Muscle of arm (tissue), 14 donors: ENCODE results near the gene BPIFB2. TPM values are rescaled to one million over a fixed set of nuclear protein-coding genes. Genes with fewer than 3 reads are reported as not detected.
"Not testable (repeated sequence)": the region's sequence is repeated elsewhere in the genome, so short reads cannot be mapped to it uniquely, and the experiment has no call there.

Source experiments
- DNase-seq: peaks from one replicate; pipeline ENCODE4 v3.0.0-alpha.2; 2013
- long read RNA-seq, 11 donors: transcript quantifications; one replicate each; lab custom pipeline, GENCODE V29; 2026
- polyA plus RNA-seq, 12 donors: library from polyadenylated mRNA; unstranded; fragments of 120-200 nt; gene quantifications; one replicate each; pipeline ENCODE4 v1.2.1, GENCODE V29; 2013; ENCODE audit not compliant: insufficient read length in 12 of 12

The BPIFB2 gene, protein sequence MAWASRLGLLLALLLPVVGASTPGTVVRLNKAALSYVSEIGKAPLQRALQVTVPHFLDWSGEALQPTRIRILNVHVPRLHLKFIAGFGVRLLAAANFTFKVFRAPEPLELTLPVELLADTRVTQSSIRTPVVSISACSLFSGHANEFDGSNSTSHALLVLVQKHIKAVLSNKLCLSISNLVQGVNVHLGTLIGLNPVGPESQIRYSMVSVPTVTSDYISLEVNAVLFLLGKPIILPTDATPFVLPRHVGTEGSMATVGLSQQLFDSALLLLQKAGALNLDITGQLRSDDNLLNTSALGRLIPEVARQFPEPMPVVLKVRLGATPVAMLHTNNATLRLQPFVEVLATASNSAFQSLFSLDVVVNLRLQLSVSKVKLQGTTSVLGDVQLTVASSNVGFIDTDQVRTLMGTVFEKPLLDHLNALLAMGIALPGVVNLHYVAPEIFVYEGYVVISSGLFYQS
- not detected for polyA plus RNA-seq
- long read RNA-seq, donor 1 = 0 reads
- long read RNA-seq, donor 2 = 0 reads
- long read RNA-seq, donor 3 = 0 reads
- long read RNA-seq, donor 4 = 0 reads
- long read RNA-seq, donor 5 = 0 reads
- long read RNA-seq, donor 6 = 0 reads
- long read RNA-seq, donor 7 = 0 reads
- long read RNA-seq, donor 8 = 0 reads
- long read RNA-seq, donor 9 = 0 reads
- long read RNA-seq, donor 10 = 0 reads
- long read RNA-seq, donor 11 = 0 reads

GRCh38 chr20:33007376-33008335 lies at the start of gene BPIFB2:
Gene BPIFB2 (plus strand): TSS chr20:33007704. CDS start chr20:33008575, 871 bp downstream.
- no peak for DNase-seq

DNA sequence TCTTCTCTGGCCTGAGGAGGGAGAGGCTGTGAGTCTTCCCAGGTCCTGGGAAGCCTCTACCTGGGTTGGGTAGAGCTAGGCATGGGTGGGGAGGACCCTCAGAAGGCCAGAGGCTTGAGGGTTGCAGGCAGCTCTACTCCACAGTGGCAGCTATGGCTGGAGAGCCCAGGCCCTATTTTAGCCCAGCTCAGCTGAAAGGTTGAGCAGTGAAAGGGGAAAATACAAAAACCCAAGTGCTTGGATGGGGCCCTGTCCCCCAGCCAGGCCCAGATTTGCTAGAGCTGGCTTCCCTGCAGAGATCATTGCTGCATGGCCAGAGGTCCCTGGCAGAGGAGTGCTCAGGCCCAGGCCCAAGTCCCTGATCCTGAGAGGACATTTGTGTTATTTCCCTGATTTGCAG lies 48.9 kb upstream of the BPIFB2 start:
- no peak for DNase-seq

GRCh38 chr20:32959351-32960221 lies 47.9 kb upstream of the BPIFB2 start:
- no peak for DNase-seq

DNA sequence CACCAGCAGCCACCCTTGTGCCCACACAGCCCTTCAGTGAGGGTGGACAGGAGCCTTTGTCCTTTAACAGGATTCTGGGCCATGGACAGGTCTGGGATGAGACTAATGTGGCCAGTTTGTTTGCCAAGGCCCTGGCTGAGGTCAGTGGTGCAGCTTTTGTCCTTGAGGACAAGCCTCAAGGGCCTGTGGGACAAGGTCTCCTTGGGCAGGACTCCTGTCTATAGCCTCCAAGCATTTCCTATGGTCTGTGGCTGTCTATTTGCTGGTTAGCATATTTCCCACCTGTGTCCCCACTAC lies 47.3 kb upstream of the BPIFB2 start:
- DNase-seq = no peak

GRCh38 chr20:32960849-32961731 lies 46.4 kb upstream of the BPIFB2 start:
- no peak for DNase-seq

DNA sequence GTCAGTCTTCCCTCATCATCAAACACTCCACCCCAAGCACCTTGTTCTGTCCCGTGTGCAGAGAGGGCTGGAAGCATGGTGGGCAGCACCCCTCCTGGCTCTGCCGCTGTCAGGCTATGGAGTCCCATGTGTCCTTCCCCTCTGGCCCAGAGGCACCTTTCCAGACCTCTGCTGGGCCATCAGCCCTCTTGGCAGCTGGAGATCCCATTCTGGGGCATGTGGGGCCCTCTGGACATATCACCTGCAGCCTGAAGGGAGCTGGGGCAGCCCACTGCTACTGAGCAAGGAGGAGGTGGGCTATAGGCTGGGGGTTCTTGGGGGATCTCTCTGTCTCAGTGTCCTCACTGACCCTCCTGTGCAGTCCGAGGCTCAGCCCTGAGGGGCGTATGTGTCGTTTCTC lies 45.5 kb upstream of the BPIFB2 start:
- DNase-seq = no peak

DNA sequence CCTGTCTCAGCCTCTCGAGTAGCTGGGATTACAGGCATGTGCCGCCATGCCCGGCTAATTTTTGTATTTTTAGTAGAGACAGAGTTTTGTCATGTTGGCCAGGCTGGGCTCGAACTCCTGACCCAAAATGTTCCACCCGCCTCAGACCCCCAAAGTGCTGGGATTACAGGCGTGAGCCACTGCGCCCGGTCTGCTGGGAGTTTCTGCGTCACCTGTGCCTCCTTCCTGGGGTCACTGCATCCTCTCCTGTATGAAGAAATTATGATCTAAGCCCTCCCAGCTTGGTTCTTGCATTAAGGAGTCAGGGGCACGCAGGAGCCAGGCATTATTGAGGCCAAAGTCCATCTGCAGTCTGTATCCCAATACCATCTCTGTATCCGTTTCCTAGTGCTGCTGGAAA lies 44.9 kb upstream of the BPIFB2 start:
- DNase-seq = not testable (repeated sequence)

DNA sequence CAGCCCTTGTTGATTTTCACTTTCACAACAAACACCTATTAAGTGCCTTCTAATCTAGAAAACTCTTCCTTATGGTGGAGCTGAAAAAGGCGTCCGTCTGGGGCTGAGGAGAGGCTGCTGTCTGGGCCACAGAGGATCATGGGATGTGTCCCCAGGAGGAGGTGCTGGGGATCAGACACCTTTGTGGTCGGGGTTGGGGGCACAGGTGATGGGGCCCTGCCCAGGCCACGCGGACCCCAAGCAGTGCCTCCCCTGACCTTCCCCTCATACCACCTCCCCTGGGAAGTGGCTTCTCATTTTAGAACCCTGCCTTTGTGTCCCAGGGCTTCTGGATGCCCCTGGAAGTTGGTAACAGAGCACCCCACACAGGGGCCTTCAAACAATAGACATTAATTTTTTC lies 44.3 kb upstream of the BPIFB2 start:
- no peak for DNase-seq

- DNase-seq = no peak
Observed at GRCh38 chr20:32964575-32964974, 42.9 kb upstream of the BPIFB2 start.

DNA sequence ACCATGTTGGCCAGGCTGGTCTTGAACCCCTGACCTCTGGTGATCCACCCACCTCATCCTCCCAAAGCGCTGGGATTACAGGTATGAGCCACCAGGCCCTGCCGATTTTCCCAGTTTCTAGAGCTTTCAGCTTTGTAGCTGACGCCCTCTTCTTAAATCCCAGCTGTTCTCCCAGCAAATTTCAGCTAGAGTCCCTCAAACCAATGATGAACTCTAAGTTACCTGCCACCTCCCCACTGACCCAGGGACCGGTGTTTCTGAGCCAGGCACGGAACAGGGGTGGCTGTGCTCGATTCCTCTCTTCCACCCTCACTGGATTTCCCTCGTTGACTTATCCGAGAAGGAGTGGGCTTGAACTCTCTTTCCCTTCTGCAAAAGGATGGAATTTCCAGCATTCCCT lies 42.4 kb upstream of the BPIFB2 start:
- DNase-seq = no peak

DNA sequence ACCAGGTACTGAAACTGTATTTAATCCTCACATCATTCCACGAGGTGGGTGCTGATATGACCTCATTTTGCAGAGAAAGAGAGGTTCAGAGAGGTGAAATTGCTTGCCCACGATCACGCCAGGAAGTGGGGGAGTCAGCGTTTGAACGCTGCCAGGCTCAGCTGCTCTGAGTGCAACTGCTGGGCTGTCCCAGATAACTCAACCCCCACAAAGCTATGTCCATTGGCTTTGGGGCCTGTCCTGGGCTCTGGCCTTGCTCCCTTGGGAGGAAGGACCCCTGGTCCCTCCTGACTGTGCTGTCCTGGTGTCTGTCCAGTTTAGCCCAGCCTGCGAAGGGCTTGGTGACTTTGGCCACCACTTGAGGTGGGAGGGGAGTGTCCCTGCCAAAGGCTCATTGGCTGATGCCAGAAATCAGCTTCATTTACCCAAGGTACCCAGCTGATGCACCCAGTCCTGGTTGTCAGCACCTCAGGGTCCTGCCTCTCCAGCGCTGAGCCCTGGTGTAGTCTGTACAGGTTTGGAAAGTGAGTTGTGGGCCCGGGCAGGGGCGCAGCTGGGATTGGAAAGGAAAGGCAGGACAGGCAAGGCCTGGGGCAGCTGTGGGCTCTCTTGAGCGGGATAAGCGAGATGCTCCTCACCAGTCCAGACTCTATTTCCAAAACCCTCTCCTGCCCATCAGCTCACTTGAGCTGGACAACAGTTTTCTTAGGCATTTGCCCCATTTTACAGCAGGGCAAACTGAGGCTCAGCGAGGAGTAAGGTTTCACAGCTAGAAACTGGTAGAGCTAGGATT lies 41.7 kb upstream of the BPIFB2 start:
- DNase-seq = no peak

DNA sequence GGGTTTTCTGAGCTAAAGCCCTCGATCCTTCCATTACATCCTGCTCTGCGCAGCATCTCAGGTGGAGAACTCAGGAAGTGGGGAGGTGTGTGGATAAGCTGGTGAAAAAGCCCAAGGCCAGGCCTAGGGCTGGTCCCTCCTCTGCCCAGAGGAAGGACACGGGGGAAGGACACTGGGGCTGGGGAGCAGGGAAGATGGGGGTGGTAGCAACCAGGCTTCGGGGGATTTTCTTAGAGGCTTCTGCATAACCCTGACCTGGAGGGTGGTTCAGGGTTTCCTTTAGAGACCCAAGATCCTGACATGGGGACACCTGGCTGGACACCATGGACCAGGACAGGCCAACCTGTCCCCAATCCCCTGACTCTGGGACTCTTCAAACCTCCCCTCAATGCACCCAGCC lies 41.1 kb upstream of the BPIFB2 start:
- DNase-seq = no peak

- no peak for DNase-seq
Observed at GRCh38 chr20:32966881-32967781, 40.4 kb upstream of the BPIFB2 start.

DNA sequence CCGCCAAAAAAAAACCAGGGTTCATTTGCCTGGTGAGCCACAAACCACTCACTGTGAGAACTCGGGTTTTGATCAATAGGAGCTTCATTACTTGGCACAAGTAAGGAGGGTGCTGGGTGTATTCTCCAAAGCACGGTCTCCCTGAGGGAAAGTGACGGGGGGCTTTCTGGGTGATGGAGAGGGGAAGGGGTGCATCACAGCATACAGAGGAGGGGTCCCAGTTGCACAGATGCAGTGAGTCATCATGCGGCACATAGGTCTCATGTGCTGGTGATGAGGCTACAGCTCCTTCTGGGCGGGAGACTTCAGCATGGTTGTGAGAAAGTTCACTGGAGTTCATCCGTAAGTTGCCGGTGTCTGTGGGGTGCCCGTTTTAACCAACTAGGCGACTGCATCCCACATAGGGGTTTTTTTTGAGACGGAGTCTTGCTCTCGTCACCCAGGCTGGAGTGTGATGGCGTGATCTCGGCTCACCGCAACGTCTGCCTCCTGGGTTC lies 39.5 kb upstream of the BPIFB2 start:
- no peak for DNase-seq

DNA sequence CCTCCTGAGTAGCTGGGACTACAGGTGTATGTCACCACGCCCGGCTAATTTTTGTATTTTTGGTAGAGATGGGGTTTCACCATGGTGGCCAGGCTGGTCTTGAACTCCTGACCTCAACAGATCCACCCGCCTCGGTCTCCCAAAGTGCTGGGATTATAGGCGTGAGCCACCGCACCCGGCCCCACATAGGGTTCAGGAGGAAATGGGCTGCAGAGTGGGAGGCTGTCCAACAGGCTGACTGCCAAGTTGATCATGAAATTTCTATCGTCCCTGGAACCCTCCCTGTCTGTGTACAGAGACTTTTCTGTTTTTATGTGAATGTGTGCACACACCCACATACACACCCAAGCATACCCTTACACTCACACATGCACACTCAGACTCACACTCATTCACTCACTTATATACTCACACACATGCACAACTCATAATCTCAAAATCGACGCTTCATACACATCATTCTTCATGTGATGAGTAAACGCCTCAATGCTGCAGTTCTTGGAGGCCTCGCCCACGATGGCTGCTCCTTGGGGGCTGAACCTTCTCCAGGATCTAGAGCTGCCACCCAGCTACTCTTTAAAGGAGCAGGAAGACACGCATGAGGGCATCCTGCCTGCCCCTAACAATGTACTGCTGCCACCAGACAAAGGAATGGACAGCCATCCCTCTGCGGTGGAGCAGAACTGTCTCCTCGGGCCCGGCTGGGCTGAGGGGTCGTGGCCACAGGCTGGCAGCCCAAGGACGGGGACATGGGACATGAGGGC lies 38.8 kb upstream of the BPIFB2 start:
- no peak for DNase-seq

- no peak for DNase-seq
Observed at GRCh38 chr20:32969356-32970114, 38.0 kb upstream of the BPIFB2 start.
